Measurements from ENCODE around the gene CORO1A.
"Not testable (repeated sequence)": the region's sequence is repeated elsewhere in the genome, so short reads cannot be mapped to it uniquely, and the experiment has no call there.

Gene CORO1A

GRCh38 chr16:30169416-30169815, 14.0 kb upstream of the CORO1A start:
- not testable (repeated sequence) for DNase-seq (ENCODE audit: low read depth in 2 of 2, low spot score in 1 of 2)

- not testable (repeated sequence) for DNase-seq (ENCODE audit: low read depth in 2 of 2, low spot score in 1 of 2)
These were observed 13.3 kb upstream of the CORO1A start for GRCh38 chr16:30170145-30170544.

- no peak for DNase-seq (ENCODE audit: low read depth in 2 of 2, low spot score in 1 of 2)
These were observed 10.3 kb upstream of the CORO1A start for GRCh38 chr16:30173054-30173453.

GRCh38 chr16:30176876-30177275, 6.5 kb upstream of the CORO1A start:
- not testable (repeated sequence) for DNase-seq (ENCODE audit: low read depth in 2 of 2, low spot score in 1 of 2)

GRCh38 chr16:30179195-30179594, 4.2 kb upstream of the CORO1A start:
- no peak for DNase-seq (ENCODE audit: low read depth in 2 of 2, low spot score in 1 of 2)

GRCh38 chr16:30179931-30180330, 3.5 kb upstream of the CORO1A start:
- DNase-seq (ENCODE audit: low read depth in 2 of 2, low spot score in 1 of 2): no peak

- no peak for DNase-seq (ENCODE audit: low read depth in 2 of 2, low spot score in 1 of 2)
These were observed 2.7 kb upstream of the CORO1A start for GRCh38 chr16:30180741-30181140.

GRCh38 chr16:30184096-30184890, 891 bp downstream of the CORO1A start:
- DNase-seq (ENCODE audit: low read depth in 2 of 2, low spot score in 1 of 2): peak; percentile 34 to 56

- DNase-seq (ENCODE audit: low read depth in 2 of 2, low spot score in 1 of 2): no peak
These were observed 1.7 kb downstream of the CORO1A start for GRCh38 chr16:30184891-30185682.

- peak; percentile 47 to 78 for DNase-seq (ENCODE audit: low read depth in 2 of 2, low spot score in 1 of 2)
These were observed 2.5 kb downstream of the CORO1A start for GRCh38 chr16:30185683-30186421.

GRCh38 chr16:30186444-30186781, 3.0 kb downstream of the CORO1A start:
- DNase-seq (ENCODE audit: low read depth in 2 of 2, low spot score in 1 of 2): no peak

- peak; percentile 73 to 83 for DNase-seq (ENCODE audit: low read depth in 2 of 2, low spot score in 1 of 2)
These were observed 3.6 kb downstream of the CORO1A start for GRCh38 chr16:30186782-30187555.

- no peak for DNase-seq (ENCODE audit: low read depth in 2 of 2, low spot score in 1 of 2)
These were observed 4.1 kb downstream of the CORO1A start for GRCh38 chr16:30187556-30187865.

GRCh38 chr16:30187971-30188561, 4.7 kb downstream of the CORO1A start:
- DNase-seq (ENCODE audit: low read depth in 2 of 2, low spot score in 1 of 2): no peak

- DNase-seq (ENCODE audit: low read depth in 2 of 2, low spot score in 1 of 2): not testable (repeated sequence)
These were observed 7.8 kb downstream of the CORO1A start for GRCh38 chr16:30191158-30191557.

GRCh38 chr16:30193098-30193497, 9.7 kb downstream of the CORO1A start:
- DNase-seq (ENCODE audit: low read depth in 2 of 2, low spot score in 1 of 2): not testable (repeated sequence)

GRCh38 chr16:30193615-30194014, 10.2 kb downstream of the CORO1A start, which contains the start of the genes BOLA2B and SLX1A:
Gene BOLA2B (minus strand): TSS chr16:30193666. CDS start chr16:30193595, 71 bp downstream.
Gene SLX1A (plus strand): TSS chr16:30193875. CDS start chr16:30194085, 210 bp downstream.
- not testable (repeated sequence) for DNase-seq (ENCODE audit: low read depth in 2 of 2, low spot score in 1 of 2)

GRCh38 chr16:30194172-30194925, 10.9 kb downstream of the CORO1A start:
- DNase-seq (ENCODE audit: low read depth in 2 of 2, low spot score in 1 of 2): not testable (repeated sequence)

- not testable (repeated sequence) for DNase-seq (ENCODE audit: low read depth in 2 of 2, low spot score in 1 of 2)
These were observed 13.6 kb downstream of the CORO1A start for GRCh38 chr16:30197001-30197400.

GRCh38 chr16:30199049-30199448, 15.6 kb downstream of the CORO1A start, which contains the start of gene SULT1A3:
Gene SULT1A3 (plus strand): TSS chr16:30199255. CDS start chr16:30200729, 1,474 bp downstream.
- not testable (repeated sequence) for DNase-seq (ENCODE audit: low read depth in 2 of 2, low spot score in 1 of 2)
